GM18511 (cell line): ENCODE results near the gene RRAS2.
"Not testable (repeated sequence)": the region's sequence is repeated elsewhere in the genome, so short reads cannot be mapped to it uniquely, and the experiment has no call there.

Source experiments
- ATAC-seq: cut with Tn5 transposase; IDR thresholded peaks from one replicate; pipeline ENCODE4 v1.9.1; 2021; ENCODE audit warnings: mild to moderate bottlenecking, moderate library complexity; ENCODE audit not compliant: unreplicated experiment

Gene RRAS2

DNA sequence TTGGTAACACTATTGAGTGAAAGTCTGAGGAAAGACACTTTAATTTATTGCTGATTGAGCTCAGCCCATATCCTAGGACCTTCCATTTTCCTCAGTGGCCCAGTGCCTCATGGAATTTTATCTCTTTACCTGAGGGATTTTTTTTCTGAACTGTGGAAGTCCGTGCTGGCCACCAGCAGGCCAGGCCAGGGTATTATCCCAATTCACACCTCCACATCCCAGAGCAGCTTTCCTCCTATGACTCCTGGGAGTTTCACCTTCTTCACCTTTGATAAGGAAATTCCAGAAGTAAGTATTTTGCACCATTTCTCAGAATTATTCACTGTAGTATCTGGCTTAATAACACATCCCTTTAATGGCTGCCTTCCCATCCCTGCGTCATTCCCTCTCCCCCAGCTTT is 13.0 kb upstream of the RRAS2 start:
- ATAC-seq, result no peak

DNA sequence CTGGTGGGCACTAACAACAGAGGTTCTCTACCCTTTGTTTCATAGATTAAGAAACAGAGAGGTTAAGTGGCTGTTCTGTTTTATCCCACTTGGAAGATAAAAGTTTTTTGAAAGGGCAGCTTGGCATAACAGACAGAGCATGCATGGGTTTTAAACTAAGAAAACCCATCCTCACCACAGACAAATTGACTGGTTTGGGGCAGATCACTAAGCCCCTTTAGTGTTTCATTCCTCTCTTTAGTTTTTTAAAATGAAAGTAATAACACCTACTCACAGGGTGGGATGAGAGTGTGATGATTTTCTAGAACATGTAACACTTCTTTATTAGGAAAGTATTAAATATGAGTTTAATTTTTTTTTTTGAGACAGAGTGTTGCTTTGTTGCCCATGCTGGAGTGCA is 12.3 kb upstream of the RRAS2 start:
- ATAC-seq, result no peak

DNA sequence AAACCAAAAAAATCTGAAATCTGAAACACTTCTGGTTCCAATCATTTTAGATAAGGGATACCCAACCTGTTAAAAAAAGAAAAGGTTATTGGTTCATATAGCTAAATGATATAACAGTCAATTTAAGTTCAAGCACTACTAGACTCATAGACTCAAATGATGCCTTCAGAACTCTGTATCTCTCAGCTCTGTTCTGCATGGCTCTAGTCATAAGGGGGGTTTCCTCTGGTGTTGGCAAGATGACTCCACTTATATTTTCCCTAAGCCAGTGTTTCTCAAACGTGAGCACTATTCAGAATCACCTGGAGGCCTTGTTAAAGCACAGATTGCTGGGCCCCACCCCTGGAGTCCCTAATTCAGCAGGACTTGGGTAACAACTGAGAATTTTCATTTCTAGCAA is 11.5 kb upstream of the RRAS2 start:
- no peak for ATAC-seq

DNA sequence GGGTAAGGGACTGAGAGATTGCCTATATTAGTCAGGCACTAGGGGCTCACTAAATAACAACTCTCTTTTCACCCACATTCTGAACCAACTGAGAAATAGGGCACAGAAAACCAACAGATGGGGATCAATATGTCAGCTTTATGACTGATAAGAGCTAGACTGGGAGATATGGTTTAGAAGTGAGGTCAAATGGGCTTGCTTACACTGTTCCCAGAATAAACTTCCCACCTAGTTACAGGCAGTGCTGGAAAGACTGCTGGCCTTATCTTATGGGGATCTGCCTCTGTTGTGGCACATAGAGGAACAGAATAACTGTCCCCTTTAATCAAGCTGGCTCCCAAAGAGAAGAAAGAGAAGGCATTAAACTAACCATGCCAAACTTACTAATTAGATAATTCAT is 10.6 kb upstream of the RRAS2 start:
- no peak for ATAC-seq

DNA sequence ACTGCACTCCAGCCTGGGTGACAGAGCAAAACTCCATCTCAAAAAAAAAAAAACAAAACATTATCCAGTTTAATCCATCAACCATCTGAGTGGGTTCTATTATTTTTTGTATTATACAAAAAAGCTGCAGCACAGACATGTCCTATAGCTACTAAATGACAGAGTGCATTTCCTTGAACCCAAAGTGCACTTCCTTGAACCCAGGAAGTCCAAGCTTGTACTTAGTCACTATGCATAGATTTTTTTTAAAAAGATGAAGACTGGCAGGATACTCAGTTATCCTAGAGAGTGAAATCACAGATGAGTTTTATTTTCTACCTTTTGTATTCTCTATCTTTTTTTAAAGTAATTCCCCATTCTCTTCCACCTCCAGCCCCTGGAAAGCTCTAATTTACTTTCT is 8.0 kb upstream of the RRAS2 start:
- ATAC-seq, result no peak

DNA sequence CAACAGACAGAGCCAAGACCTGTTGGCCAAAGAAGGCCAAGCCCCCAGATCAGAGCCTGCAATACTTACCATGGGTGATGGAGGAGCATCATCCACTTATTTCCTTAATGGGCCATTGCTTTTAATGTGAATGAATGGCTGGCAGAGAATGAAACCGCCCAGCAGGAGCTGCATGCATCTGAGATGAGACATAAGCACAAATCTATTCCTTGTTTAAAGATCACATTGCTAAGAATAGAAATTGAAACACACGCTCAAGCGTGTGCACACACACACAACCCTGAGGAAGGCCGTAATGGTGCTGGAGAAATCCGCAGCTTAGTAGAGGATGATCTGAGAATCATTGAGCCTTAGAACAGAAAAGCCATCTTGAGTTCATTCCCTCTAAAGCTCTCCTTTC is 5.3 kb upstream of the RRAS2 start:
- no peak for ATAC-seq

DNA sequence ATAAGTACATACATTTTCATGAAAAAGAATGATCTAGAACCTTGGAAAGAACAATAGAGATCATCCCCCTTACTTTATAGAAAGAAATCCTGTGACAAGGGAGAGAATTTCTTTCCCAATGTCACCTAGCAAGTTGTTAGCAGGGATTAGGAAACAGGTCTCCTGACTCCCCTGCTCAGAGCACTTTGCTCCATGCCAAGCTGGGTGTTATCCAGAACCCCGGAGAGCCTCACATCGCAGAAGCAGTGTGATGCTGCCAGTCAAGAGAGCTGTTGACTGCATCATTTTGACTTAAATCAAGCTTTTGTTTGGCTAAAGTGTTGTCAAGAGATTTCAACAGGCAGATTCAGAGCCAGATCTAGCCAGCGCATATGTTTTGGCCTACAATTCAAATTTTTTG is 3.6 kb upstream of the RRAS2 start:
- no peak for ATAC-seq

DNA sequence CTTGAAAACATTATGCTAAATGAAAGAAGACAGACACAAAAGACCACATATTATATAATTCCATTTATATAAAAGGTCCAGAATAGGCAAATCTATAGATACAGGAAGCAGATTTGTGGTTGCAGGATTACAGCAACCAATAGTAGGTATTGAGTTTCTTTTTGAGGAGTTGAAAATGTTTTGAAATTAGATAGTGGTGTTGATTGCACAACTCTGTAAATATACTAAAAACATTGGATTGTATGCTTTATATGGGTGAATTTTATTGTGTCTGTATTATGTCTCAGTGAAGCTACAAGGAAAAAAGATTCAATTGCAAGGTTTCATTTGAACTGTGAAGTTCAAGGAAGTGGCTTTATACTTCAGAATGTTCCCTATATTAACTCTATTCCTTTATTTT is 3.0 kb upstream of the RRAS2 start:
- ATAC-seq, result no peak

DNA sequence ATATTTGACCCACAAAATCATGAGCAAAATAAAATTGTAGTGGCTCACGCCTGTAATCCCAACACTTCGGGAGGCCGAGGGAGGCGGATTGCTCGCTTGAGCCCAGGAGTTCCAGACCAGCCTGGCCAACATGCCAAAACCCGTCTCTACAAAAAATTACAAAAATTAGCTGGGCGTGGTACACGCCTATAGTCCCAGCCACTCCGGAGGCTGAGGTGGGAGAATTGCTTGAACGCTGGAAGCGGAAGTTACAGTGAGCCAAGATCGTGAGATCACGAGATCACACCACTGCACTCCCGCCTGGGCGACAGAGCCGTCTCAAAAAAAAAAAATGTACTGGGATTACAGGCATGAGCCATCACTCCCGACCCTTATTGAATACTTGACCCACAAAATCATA is 2.0 kb upstream of the RRAS2 start:
- ATAC-seq, result no peak

DNA sequence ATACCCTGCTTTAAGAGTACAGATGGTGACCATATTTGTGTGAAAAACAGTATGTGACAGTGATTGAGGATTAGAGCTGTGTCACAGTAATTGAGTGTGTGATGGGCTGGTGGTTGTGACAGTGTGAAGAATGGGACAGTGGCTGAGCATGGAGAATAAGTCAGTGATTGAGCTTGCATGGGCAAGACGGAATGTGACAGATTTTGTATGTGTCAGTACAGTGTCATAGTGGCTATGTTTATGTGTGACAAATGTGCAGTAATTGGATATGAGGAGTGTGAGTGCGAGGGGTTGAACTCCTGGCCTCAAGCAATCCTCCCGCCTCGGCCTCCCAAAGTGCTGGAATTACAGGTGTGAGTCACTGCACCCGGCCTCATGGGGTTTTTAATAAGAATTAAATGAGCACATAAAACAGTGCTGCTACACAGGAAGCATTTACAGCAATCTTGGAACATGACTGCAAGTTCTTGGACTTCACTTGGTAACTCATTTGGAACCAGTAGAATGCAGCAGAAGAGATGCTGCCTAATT is 583 bp upstream of the RRAS2 start:
- ATAC-seq, result no peak

DNA sequence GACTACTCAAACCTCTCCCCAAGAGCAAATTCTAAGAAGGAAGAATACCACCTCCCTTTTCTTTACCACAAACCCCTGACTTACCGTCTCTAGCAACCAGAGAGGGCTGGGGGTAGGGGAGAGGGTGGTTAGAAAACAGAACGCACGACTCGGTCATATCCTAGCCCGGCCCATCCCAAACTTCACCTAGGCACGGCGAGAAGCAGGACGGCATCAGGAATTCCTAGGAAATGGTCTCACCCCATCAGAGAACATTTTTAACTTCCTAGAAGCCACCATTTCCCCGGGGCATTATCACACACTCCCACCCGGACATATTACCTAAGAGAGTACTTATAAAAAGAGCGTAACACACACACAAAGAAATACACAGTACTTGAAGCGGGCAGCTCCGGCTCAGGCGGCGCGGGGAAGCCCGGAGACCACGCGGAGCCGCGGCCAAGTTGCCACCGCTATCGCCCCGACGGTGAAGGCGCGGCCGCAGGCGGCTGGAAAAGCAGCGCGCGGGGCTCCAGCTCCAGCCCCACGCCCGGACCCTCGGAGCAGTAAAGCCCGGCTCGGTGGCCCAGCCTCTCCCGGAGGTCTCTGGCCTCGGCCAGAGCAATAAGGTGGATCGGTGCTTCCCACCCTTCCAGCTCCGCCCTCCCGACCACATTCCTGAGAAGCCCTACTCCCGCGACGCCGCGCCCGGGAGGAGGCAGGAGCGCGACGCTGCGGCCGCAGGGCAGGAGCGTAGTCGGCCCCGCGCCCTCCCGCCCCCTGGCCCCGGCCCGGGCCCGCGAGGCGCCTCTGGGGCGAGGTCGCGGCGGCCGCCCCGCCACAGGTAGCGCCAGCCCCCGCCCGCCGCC is 878 bp downstream of the RRAS2 start:
- peak; percentile 56 for ATAC-seq

DNA sequence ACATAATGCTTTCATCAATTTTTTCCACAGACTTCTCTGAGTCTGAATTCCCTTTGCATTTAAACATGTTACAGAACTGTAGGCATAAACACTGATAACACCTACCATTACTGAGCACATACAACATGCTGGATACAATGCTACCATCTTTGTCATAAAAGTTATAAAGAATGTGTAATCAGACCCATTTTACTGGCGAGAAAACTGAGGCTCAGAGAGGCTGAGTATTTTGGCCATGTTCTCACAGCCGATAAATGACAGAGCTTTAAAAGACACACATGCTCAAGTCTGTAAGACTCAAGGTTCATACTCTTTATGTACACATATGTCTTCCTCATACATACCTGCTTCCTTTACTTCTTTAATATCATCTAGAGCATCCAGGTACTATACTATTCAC is 2.6 kb downstream of the RRAS2 start:
- ATAC-seq, result no peak

DNA sequence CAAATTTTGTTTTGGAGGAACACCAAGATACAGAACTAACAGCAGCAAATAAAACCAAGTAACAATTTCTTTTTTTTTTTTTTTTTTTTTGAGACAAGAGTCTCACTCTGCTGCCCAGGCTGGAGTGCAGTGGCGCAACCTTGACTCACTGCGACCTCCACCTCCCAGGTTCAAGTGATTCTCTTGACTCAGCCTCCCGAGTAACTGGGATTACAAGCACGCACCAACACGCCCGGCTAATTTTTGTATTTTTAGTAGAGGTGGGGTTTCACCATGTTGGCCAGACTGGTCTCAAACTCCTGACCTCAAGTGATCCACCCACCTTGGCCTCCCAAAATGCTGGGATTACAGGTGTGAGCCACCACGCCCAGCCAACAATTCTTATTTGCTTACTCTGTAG is 4.4 kb downstream of the RRAS2 start:
- not testable (repeated sequence) for ATAC-seq

DNA sequence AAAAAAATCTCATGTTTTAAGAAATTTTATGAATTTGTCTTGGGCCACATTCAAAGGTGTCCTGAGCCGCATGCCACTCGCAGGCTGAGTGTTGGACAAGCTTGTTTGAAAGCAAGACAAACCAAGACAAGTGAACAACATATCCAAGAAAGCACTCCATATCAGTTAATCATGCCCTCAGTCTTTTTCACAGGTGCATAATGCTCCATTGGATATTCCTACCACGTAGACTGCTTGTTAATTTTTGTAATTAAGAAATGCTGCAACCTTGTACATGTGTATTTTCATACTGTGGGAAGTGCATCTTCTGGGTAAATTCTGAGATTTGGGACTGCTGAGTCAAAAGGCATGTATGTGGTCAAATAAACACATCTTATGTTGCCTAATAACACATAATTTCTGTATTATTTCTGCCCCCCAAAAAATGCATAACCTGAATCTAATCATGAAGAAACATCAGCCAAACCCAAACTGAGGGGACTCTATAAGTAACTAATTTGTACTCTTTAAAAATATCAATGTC is 8.2 kb downstream of the RRAS2 start:
- ATAC-seq, result no peak

DNA sequence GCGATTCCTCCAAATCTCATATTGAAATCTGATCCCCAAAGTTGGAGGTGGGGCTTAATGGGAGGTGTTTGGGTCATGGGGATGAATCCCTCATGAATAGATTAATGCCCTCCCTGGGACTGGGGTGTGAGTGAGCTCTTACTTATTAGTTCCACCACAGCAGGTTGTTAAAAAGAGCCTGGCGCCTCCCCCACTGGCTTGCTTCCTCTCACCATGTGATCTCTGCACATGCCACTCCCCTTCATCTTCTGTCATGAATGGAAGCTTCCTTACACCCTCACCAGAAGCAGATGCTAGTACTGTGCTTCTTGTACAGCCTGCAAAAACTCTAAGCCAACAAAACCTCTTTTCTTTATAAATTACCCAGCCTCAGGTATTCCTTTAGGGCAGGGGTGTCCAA is 8.8 kb downstream of the RRAS2 start:
- no peak for ATAC-seq

DNA sequence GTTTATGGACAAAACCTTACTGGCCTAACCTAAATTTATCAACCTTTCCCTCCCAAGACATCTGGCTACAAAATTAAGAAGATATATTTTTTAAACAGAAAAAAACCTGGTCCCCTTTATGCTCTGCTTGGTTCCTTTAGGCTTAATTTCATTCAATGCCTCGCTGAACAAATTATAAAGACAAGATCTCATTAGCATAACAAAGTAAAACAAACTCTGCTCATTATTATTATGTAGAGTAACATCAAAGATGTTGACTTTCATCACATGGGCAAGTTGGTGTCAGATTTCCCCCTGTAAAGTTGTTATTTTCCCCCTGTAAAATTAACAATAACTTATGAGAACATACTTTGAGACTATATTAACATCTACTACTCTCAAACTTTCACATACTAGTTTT is 11.0 kb downstream of the RRAS2 start:
- no peak for ATAC-seq

DNA sequence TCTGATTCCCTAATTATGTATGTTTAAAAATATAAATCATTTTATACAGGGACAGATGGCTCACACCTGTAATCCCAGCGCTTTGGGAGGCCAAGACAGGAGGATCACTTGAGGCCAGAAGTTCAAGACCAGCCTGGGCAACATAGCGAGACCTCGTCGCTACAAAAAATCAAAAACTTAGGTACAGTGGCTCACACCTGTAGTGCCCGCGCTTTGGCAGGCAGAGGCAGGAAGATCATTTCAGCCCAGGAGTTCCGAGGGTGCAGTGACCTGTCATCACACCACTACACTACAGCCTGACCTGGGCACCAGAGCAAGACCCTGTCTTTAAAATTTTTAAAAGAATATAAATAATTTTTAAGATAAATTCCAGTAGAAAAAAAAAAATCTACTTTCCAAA is 11.5 kb downstream of the RRAS2 start:
- ATAC-seq, result no peak

DNA sequence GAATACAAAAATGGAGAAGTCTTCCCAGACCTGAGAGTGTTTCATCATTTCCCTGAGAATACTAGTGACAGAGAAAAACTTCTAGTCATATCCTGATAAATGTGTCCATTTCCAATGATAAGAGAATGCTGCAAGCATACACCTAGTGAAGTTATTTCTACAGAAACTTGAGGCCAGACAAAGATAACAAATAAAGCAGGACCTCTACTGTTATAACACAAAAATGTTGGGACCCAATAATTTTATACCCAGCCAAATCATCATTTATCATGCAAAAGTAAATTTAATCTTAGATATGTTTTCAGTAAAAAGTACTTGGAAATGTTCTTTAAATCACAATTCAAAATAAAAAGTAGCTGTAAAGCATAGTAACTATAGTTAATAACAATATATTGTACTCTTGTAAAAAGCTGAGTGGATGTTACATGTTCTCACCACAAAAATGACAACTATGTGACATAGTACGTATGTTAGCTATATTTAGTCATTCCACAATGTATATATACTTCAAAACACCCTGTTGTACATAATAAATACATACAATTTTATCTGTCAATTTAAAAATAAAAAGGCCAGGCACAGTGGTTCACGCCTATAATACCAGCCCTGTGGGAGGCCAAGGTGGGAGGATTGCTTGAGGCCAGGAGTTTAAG is 12.6 kb downstream of the RRAS2 start:
- no peak for ATAC-seq

DNA sequence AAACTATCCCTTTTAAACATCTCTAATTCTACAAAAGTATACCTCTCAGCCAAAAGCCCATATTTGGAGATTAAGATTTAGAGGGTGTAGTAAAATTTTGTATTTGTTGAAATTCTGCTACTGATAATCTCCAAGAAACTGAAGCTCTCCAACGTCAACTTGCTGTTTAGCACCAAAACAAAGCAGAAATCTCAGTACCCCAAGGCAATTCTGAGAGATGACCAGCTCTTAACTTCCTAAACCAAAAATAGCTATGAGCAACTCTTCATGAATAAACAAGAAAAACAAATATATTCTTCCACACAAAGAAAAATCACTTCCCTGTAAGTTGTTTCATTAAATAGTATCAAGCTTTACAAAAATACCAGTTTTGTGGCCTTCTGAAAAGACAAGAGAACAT is 13.3 kb downstream of the RRAS2 start:
- no peak for ATAC-seq

DNA sequence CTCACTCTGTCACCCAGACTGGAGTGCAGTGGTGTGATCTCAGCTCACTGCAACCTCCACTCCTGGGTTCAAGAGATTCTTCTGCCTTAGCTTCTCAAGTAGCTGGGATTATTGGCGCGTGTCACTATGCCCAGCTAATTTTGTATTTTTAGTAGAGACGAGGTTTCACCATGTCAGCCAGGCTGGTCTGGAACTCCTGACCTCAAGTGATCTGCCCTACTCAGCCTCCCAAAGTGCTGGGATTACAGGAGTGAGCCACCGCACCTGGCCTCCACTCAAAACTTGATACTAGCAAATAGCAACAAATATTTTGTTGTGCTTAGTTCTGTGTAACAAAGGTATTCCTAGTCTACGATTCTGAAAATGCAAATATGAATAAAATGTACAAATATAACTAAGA is 14.0 kb downstream of the RRAS2 start:
- ATAC-seq, result not testable (repeated sequence)

DNA sequence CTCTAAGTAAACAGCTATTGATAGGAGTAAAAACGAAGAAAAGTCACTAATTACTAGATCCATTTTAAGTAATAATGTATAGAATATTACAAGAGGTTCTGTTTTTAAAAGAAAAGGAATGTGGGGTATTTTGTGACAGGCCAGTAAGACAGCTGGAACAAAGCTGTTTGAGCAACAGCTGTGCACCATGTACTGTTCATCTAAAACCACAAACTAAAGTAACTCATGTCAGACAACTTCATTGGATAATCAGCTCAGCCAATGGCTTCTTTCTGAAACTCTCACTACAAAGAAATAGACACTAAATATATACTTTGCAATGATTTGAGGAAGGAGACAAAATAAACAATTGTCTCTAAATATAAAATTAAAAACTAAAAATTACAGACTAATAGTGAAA is 16.1 kb downstream of the RRAS2 start:
- ATAC-seq, result peak; percentile 62

DNA sequence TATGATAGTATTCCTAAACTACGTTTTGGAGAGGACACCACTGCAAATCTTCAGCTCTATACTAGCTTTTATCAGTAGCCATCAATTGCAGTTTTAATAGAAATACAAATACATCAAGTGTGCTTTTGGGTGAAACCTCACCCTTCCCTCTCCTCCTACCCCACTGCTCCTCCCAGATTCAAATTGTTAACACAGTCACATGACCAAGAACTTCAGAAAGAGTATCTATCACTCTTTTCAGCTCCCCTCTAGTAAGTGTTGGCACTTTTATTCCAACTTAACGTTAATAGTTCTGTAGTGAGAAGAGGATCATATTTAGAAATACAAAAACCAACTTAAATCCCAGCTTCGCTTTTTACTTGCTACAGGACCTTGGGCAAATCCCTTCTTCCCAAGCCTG is 17.0 kb downstream of the RRAS2 start:
- ATAC-seq, result no peak
